SH-SY5Y (cell line): ENCODE data around the gene HOXB6.

Experiments
- GATA2 ChIP-seq: IDR thresholded peaks from 2 replicates; pipeline ENCODE4 v1.6.1; 2011; ENCODE audit warnings: mild to moderate bottlenecking, low read depth, low read length
- GATA3 ChIP-seq: IDR thresholded peaks from 2 replicates; pipeline ENCODE4 v1.6.1; 2011; ENCODE audit warnings: low read depth, mild to moderate bottlenecking, low read length, moderate library complexity

DNA sequence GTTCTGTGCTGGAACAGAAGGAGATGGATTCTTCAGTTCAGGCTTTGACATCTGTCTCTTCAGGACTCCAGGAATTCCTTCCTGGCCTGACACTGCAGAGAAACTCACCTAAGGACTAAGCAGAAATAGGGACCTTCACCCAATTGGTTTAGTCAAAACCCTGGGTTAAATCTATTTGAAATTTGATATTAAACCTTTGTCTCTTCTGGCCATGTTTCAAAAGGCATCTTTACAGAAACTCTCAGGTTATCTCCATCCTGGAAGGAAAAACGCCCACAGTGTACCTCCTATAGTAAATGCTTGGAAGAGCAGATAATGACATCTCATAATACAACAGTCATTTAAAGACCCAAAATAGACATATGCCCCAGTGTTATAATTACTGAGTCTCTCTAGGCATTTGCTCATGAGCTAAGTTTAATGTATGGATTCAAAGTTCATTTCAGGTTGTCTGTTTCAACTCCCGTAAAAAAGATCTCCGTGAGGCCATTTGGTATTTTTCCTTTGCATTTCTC lies 21.0 kb downstream of the HOXB6 start:
- TF ChIP-seq GATA2 (no peak), GATA3 (no peak)
